ENCODE data around the gene LIN7B. TPM values are rescaled to one million over a fixed set of nuclear protein-coding genes. Genes with fewer than 3 reads are reported as not detected.

LIN7B gene
- total RNA-seq, 1 donor from 2014 or later = 5.8 TPM

DNA sequence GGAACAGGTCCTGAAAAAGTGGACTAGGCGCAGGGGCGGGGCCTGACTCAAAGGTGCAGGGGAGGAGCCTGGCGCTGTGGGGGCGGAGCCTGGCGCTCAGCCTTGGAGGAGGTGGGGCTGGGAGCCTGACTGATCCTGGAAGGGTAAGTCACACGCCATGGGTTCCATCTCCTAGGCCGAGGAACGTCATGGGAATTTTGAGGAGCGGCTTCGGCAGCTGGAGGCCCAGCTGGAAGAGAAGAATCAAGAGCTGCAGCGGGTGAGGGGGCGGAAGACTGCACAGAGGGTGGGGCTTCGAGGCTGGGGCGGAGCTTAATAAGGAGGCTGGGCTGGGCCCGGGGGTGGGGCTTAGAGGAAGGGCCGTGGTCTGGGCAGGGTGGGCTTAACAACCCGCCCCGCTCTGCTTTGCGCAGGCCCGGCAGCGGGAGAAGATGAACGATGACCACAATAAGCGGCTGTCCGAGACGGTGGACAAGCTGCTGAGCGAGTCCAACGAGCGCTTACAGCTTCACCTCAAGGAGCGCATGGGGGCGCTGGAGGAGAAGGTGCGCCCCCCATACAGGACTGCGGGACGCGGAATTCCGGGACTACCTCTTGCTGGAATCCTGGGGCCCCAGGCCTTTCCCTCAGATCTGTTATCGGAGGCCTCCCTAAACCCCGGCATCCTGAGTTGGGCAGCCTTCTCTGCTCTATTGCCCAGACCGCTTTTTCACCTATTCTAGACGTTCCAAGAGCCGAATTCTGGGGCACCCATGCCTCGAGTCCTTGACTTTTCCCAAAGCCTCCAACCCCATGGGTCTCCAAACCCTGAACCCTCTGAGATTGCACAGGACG lies 19.7 kb downstream of the LIN7B start:
- TF ChIP-seq, protein P1, sequence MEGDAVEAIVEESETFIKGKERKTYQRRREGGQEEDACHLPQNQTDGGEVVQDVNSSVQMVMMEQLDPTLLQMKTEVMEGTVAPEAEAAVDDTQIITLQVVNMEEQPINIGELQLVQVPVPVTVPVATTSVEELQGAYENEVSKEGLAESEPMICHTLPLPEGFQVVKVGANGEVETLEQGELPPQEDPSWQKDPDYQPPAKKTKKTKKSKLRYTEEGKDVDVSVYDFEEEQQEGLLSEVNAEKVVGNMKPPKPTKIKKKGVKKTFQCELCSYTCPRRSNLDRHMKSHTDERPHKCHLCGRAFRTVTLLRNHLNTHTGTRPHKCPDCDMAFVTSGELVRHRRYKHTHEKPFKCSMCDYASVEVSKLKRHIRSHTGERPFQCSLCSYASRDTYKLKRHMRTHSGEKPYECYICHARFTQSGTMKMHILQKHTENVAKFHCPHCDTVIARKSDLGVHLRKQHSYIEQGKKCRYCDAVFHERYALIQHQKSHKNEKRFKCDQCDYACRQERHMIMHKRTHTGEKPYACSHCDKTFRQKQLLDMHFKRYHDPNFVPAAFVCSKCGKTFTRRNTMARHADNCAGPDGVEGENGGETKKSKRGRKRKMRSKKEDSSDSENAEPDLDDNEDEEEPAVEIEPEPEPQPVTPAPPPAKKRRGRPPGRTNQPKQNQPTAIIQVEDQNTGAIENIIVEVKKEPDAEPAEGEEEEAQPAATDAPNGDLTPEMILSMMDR (IDR thresholded peaks at IDR 0.05; ENCODE audit: insufficient read depth, low read length, poor library complexity, severe bottlenecking) = peak; percentile 27
- Histone ChIP-seq H3K36me3 (ENCODE audit: control insufficient read depth, insufficient read depth, low read length) (no peaks in the 10 kb centered on the region), H3K4me3 (ENCODE audit: low read depth, low read length) (peak overlapping the region; percentile 17), H3K27me3 (ENCODE audit: control insufficient read depth, insufficient read depth, low read length) (peaks cover 13% of the 10 kb centered on the region)
- no peak for DNase-seq (ENCODE audit: low read depth)

DNA sequence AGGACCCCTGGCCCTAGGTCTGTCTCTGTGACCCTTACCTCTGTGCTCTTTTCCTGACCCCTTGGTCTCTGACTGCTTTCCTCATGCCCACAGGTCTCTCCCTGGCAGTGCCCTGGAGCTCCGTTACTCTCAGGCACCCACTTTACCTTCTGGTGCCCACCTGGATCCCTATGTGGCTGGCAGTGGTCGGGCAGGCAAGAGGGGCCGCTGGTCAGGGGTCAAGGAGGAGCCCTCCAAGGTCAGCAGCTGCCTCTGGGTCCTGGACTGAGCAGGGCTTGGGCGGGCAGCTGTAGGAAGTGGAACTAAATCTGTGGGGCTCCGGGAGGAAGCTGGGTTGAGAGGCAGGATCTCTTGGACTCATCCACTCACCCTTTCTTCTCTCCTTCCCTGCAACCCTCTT lies 21.5 kb downstream of the LIN7B start:
- no peak overlapping the region for H3K4me3 ChIP-seq (ENCODE audit: low read depth, low read length)
- H3K27me3 ChIP-seq (ENCODE audit: control insufficient read depth, insufficient read depth, low read length) = peaks cover 13% of the 10 kb centered on the region
- TF ChIP-seq, protein P1 (IDR thresholded peaks at IDR 0.05; ENCODE audit: insufficient read depth, low read length, poor library complexity, severe bottlenecking) = no peak
- DNase-seq (ENCODE audit: low read depth) = no peak
- no peaks in the 10 kb centered on the region for H3K36me3 ChIP-seq (ENCODE audit: control insufficient read depth, insufficient read depth, low read length)

DNA sequence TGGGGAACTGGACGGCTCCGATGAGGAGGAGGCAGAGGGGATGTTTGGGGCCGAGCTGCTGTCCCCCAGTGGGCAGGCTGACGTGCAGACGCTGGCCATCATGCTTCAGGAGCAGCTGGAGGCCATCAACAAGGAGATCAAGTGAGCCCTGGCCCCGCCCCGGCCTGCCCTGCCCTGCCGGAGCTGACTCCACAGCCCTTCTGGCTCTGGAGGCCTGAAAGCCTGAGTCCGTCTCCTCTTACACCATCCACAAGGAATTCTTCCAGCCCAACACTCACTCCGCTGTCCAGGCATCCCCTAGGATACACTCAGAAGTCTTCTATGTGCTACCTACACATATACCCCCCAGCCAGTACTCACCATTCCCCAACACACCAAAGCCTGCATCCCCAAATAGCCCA lies 22.6 kb downstream of the LIN7B start:
- DNase-seq (ENCODE audit: low read depth) = no peak
- TF ChIP-seq, protein P1 (IDR thresholded peaks at IDR 0.05; ENCODE audit: insufficient read depth, low read length, poor library complexity, severe bottlenecking) = no peak
- no peaks in the 10 kb centered on the region for H3K36me3 ChIP-seq (ENCODE audit: control insufficient read depth, insufficient read depth, low read length)
- H3K4me3 ChIP-seq (ENCODE audit: low read depth, low read length) = no peak overlapping the region
- peaks cover 13% of the 10 kb centered on the region for H3K27me3 ChIP-seq (ENCODE audit: control insufficient read depth, insufficient read depth, low read length)

DNA sequence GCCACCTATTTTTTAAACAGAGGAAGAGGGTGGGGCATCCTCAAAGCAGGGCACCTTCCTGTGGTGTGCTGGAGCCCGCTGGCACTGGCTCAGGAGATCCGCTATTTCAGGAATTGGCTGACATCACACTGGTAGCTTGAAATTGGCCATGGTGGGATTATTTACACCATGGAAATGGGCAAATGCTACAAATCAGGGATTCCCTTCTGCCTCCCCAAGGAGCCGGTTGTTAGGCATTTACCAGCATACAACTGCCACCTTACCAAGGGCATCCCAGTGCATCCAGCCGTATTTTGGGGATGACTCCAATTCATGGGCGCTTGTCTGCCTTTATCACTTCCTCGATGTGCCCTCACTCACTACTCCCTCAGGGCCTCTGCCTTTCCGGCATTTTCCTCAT lies 26.8 kb downstream of the LIN7B start:
- DNase-seq (ENCODE audit: low read depth) = no peak
- H3K36me3 ChIP-seq (ENCODE audit: control insufficient read depth, insufficient read depth, low read length) = no peaks in the 10 kb centered on the region
- H3K27me3 ChIP-seq (ENCODE audit: control insufficient read depth, insufficient read depth, low read length) = no peaks in the 10 kb centered on the region
- TF ChIP-seq, protein P1 (IDR thresholded peaks at IDR 0.05; ENCODE audit: insufficient read depth, low read length, poor library complexity, severe bottlenecking) = no peak
- no peak overlapping the region for H3K4me3 ChIP-seq (ENCODE audit: low read depth, low read length)

DNA sequence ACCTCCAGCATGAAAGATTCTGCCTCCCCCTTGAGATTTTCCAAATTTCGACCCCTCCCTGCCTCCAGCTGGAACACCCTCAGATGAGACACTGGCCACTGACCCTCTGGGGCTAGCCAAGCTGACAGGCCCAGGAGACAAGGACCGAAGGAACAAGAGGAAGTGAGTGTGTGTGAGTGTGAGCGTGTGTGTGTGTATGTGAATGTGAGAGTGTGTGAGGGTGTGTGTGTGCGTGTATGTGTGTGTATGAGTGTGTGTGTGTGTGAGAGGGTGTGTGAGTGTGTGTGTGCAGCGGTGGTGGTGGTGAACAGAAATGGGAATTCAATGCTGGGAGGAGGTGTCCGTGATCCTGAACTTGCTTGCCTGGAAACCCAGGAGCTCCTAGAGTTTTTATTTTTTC lies 27.2 kb downstream of the LIN7B start:
- TF ChIP-seq, protein P1 (IDR thresholded peaks at IDR 0.05; ENCODE audit: insufficient read depth, low read length, poor library complexity, severe bottlenecking) = no peak
- Histone ChIP-seq H3K4me3 (ENCODE audit: low read depth, low read length) (no peak overlapping the region), H3K36me3 (ENCODE audit: control insufficient read depth, insufficient read depth, low read length) (no peaks in the 10 kb centered on the region), H3K27me3 (ENCODE audit: control insufficient read depth, insufficient read depth, low read length) (no peaks in the 10 kb centered on the region)
- no peak for DNase-seq (ENCODE audit: low read depth)
